Upper lobe of left lung (tissue), 4 donors: ENCODE measurements around the gene KRTAP19-6.

Source experiments
- CTCF ChIP-seq, 6 experiments: fragments of 450-650 bp in 4 of 6; fragments of 200-600 bp in 2 of 6; sonication (generic) in 2 of 6; IDR thresholded peaks; one replicate each; pipeline ENCODE4 v1.5.1; 2016 to 2019; ENCODE audit warnings: antibody characterized with exemption in 6 of 6
- POLR2AphosphoS5 ChIP-seq, 2 donors: sonication (generic); formaldehyde crosslinking; IDR thresholded peaks; one replicate each; pipeline ENCODE4 v1.5.1; 2017; ENCODE audit warnings: antibody characterized with exemption in 2 of 2

GRCh38 chr21:30567617-30568016 is 26.0 kb upstream of the KRTAP19-6 start:
- no peak for TF ChIP-seq POLR2AphosphoS5 (IDR thresholded peaks at IDR 0.05)
- no peak for TF ChIP-seq CTCF (IDR thresholded peaks at IDR 0.05)
